GM23338 (cell line): ENCODE data around the gene TTPAL. TPM values are rescaled to one million over a fixed set of nuclear protein-coding genes. Genes with fewer than 3 reads are reported as not detected.

ENCODE experiments used
- ATAC-seq: fragments of 200-7000 bp; cut with Tn5 transposase; 3 replicates; pipeline ENCODE4 v1.9.1; 2020
- DNase-seq: peaks from one replicate; pipeline ENCODE4 v3.0.0-alpha.2; 2015; ENCODE audit warnings: low spot score
- H2AFZ ChIP-seq: fragments of 200-600 bp; sonication (generic); 2 replicates; pipeline ENCODE4 v1.8.0; 2016; ENCODE audit warnings: antibody characterized with exemption, mild to moderate bottlenecking, moderate library complexity
- H3F3A ChIP-seq: fragments of 200-600 bp; sonication (generic); replicated peaks from 2 replicates; pipeline ENCODE4 v1.8.0; 2017; ENCODE audit warnings: antibody characterized with exemption, mixed run types, low read depth
- H3K27ac ChIP-seq: fragments of 200-600 bp; sonication (generic); 2 replicates; pipeline ENCODE4 v1.6.1; 2016; ENCODE audit warnings: low read depth
- H3K27me3 ChIP-seq: fragments of 200-600 bp; sonication (generic); 2 replicates; pipeline ENCODE4 v1.8.0; 2016; ENCODE audit warnings: mild to moderate bottlenecking, mixed run types, moderate library complexity; ENCODE audit not compliant: insufficient read depth
- H3K36me3 ChIP-seq: fragments of 200-600 bp; sonication (generic); 2 replicates; pipeline ENCODE4 v1.8.0; 2016; ENCODE audit warnings: mild to moderate bottlenecking; ENCODE audit not compliant: insufficient read depth
- H3K4me1 ChIP-seq: fragments of 200-600 bp; sonication (generic); 2 replicates; pipeline ENCODE4 v1.8.0; 2016; ENCODE audit warnings: mild to moderate bottlenecking, moderate library complexity; ENCODE audit not compliant: insufficient read depth
- H3K4me2 ChIP-seq: fragments of 200-600 bp; sonication (generic); 2 replicates; pipeline ENCODE4 v1.7.1; 2017; ENCODE audit warnings: mixed run types
- H3K4me3 ChIP-seq: fragments of 200-600 bp; sonication (generic); 2 replicates; pipeline ENCODE4 v1.6.1; 2016; ENCODE audit warnings: mixed run types
- H3K79me2 ChIP-seq: fragments of 200-600 bp; sonication (generic); replicated peaks from 2 replicates; pipeline ENCODE4 v1.8.0; 2017; ENCODE audit warnings: mild to moderate bottlenecking; ENCODE audit not compliant: insufficient read depth
- H3K9me2 ChIP-seq: fragments of 200-600 bp; sonication (generic); 2 replicates; pipeline ENCODE4 v1.8.0; 2017; ENCODE audit not compliant: insufficient read depth
- H4K20me1 ChIP-seq: fragments of 200-600 bp; sonication (generic); replicated peaks from 2 replicates; pipeline ENCODE4 v1.8.0; 2017; ENCODE audit warnings: mild to moderate bottlenecking; ENCODE audit not compliant: insufficient read depth
- H3K27ac Mint-ChIP-seq: 2 replicates; pipeline ENCODE4 v1.8.0; 2020; ENCODE audit warnings: inconsistent platforms, mild to moderate bottlenecking, moderate library complexity, mixed read lengths
- H3K27me3 Mint-ChIP-seq: 3 replicates; pipeline ENCODE4 v1.8.0; 2022; ENCODE audit warnings: low read depth, mild to moderate bottlenecking, moderate library complexity, mixed read lengths, inconsistent platforms; ENCODE audit not compliant: insufficient read depth, poor library complexity
- H3K36me3 Mint-ChIP-seq: 3 replicates; pipeline ENCODE4 v1.8.0; 2021; ENCODE audit warnings: low read depth, mild to moderate bottlenecking, inconsistent platforms, moderate library complexity, mixed read lengths
- H3K4me1 Mint-ChIP-seq: 3 replicates; pipeline ENCODE4 v1.8.0; 2020; ENCODE audit warnings: mild to moderate bottlenecking, inconsistent platforms, mixed read lengths
- H3K4me3 Mint-ChIP-seq: 3 replicates; pipeline ENCODE4 v1.8.0; 2021; ENCODE audit warnings: moderate library complexity, mild to moderate bottlenecking, inconsistent platforms, mixed read lengths
- H3K9me3 Mint-ChIP-seq: 3 replicates; pipeline ENCODE4 v1.8.0; 2020; ENCODE audit warnings: moderate library complexity, mild to moderate bottlenecking, inconsistent platforms, mixed read lengths
- CREB1 ChIP-seq: fragments of 250-450 bp; sonication (Bioruptor Pico); IDR thresholded peaks from 2 replicates; pipeline ENCODE4 v1.5.0; 2020; ENCODE audit warnings: low read depth, mild to moderate bottlenecking, moderate library complexity
- CTCF ChIP-seq, 2 experiments: fragments of 200-600 bp in 1 of 2; sonication (generic) in 1 of 2; conservative IDR thresholded peaks; 2 replicates each; pipeline versions ENCODE4 v1.5.1 to v1.6.1; 2016 to 2017; ENCODE audit warnings: antibody characterized with exemption in 2 of 2, low read depth in 2 of 2, mild to moderate bottlenecking in 2 of 2, moderate library complexity in 1 of 2
- EZH2 ChIP-seq: fragments of 200-600 bp; sonication (generic); IDR thresholded peaks from one replicate; pipeline ENCODE4 v1.8.0; 2017; ENCODE audit warnings: antibody characterized with exemption, mild to moderate bottlenecking, low read depth; ENCODE audit not compliant: unreplicated experiment
- EZH2phosphoT487 ChIP-seq: fragments of 200-600 bp; sonication (generic); IDR thresholded peaks from one replicate; pipeline ENCODE4 v1.8.1; 2018; ENCODE audit warnings: antibody characterized with exemption; ENCODE audit not compliant: unreplicated experiment
- NANOG ChIP-seq: IDR thresholded peaks from 2 replicates; pipeline ENCODE4 v1.6.1; 2016; ENCODE audit warnings: antibody characterized with exemption, borderline replicate concordance
- POLR2AphosphoS5 ChIP-seq: IDR thresholded peaks from 2 replicates; pipeline ENCODE4 v1.6.1; 2016; ENCODE audit warnings: antibody characterized with exemption, low read depth
- STAT1 ChIP-seq: IDR thresholded peaks from one replicate; pipeline ENCODE4 v1.6.1; 2016; ENCODE audit warnings: antibody characterized with exemption; ENCODE audit not compliant: unreplicated experiment
- ZNF114 ChIP-seq: fragments of 250-450 bp; sonication (Bioruptor Pico); IDR thresholded peaks from 2 replicates; pipeline ENCODE4 v1.5.0; 2020; ENCODE audit warnings: mild to moderate bottlenecking, moderate library complexity
- polyA plus RNA-seq: library from polyadenylated mRNA; unstranded; fragments of >200 nt; fragmentation: Nextera tagmentation; extraction: Ambion mirVana; gene quantifications from 2 replicates; pipeline ENCODE4 v1.2.1, GENCODE V29; 2016
- total RNA-seq: library from RNA; depleted of rRNA; stranded (reverse); fragments of >200 nt; shearing (Covaris generic); gene quantifications from 2 replicates; pipeline ENCODE4 v1.2.3, GENCODE V29; 2014
- TF ChIP-seq, protein P1 (sequence below): fragments of 250-450 bp; sonication (Bioruptor Pico); IDR thresholded peaks from 2 replicates; pipeline ENCODE4 v1.5.0; 2020; ENCODE audit warnings: mild to moderate bottlenecking, moderate library complexity
- TF ChIP-seq, protein P2 (sequence below): IDR thresholded peaks from 2 replicates; pipeline ENCODE4 v1.6.1; 2016; ENCODE audit warnings: antibody characterized with exemption

Gene TTPAL
- total and polyA plus RNA-seq, 2 experiments from 2014 or later = 3.7 to 10.2 TPM

DNA sequence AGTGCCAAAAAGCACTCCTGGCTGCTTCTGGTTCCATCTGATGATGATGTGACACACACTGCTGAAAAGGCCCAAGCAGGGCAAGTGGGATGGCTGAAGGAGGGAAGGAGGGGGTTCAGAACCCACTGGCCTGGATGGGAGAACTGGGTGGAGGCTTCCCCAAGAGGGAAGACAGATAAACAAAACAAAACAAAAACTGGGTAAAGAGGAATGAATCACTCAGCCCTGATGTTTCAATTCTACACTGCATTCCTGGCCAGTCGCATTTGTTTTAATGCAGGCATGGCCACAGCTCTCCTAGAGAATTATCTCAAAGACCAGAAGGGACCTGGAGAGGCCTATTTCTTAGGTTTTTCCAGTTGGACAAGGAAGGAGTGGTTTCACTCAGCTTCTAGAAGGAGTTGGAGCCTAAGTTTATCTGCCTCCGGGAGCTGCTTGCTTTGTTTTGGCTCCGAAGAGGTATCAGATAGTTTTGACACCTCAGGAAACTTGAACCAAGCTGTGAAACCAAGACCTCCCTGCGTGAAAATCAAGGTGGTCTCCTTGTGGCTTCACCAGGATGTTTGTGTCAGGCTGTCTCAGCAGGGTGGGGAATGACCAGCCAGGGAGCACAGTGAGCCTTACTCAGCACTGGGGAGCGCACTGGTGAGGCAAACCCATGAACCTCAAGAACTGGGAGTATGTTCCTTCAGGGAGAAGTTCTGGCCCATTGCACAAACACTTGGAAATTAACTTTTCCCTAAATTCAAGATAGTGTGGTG, 16.1 kb downstream of the TTPAL start (continued):
- TF ChIP-seq, protein P1, sequence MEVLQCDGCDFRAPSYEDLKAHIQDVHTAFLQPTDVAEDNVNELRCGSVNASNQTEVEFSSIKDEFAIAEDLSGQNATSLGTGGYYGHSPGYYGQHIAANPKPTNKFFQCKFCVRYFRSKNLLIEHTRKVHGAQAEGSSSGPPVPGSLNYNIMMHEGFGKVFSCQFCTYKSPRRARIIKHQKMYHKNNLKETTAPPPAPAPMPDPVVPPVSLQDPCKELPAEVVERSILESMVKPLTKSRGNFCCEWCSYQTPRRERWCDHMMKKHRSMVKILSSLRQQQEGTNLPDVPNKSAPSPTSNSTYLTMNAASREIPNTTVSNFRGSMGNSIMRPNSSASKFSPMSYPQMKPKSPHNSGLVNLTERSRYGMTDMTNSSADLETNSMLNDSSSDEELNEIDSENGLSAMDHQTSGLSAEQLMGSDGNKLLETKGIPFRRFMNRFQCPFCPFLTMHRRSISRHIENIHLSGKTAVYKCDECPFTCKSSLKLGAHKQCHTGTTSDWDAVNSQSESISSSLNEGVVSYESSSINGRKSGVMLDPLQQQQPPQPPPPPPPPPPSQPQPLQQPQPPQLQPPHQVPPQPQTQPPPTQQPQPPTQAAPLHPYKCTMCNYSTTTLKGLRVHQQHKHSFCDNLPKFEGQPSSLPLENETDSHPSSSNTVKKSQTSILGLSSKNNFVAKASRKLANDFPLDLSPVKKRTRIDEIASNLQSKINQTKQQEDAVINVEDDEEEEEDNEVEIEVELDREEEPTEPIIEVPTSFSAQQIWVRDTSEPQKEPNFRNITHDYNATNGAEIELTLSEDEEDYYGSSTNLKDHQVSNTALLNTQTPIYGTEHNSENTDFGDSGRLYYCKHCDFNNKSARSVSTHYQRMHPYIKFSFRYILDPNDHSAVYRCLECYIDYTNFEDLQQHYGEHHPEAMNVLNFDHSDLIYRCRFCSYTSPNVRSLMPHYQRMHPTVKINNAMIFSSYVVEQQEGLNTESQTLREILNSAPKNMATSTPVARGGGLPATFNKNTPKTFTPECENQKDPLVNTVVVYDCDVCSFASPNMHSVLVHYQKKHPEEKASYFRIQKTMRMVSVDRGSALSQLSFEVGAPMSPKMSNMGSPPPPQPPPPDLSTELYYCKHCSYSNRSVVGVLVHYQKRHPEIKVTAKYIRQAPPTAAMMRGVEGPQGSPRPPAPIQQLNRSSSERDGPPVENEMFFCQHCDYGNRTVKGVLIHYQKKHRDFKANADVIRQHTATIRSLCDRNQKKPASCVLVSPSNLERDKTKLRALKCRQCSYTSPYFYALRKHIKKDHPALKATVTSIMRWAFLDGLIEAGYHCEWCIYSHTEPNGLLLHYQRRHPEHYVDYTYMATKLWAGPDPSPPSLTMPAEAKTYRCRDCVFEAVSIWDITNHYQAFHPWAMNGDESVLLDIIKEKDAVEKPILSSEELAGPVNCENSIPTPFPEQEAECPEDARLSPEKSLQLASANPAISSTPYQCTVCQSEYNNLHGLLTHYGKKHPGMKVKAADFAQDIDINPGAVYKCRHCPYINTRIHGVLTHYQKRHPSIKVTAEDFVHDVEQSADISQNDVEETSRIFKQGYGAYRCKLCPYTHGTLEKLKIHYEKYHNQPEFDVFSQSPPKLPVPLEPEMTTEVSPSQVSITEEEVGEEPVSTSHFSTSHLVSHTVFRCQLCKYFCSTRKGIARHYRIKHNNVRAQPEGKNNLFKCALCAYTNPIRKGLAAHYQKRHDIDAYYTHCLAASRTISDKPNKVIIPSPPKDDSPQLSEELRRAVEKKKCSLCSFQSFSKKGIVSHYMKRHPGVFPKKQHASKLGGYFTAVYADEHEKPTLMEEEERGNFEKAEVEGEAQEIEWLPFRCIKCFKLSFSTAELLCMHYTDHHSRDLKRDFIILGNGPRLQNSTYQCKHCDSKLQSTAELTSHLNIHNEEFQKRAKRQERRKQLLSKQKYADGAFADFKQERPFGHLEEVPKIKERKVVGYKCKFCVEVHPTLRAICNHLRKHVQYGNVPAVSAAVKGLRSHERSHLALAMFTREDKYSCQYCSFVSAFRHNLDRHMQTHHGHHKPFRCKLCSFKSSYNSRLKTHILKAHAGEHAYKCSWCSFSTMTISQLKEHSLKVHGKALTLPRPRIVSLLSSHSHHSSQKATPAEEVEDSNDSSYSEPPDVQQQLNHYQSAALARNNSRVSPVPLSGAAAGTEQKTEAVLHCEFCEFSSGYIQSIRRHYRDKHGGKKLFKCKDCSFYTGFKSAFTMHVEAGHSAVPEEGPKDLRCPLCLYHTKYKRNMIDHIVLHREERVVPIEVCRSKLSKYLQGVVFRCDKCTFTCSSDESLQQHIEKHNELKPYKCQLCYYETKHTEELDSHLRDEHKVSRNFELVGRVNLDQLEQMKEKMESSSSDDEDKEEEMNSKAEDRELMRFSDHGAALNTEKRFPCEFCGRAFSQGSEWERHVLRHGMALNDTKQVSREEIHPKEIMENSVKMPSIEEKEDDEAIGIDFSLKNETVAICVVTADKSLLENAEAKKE (CRISPR knock-in tag) = no peak
- TF ChIP-seq EZH2phosphoT487 (no peak), ZNF114 (CRISPR knock-in tag) (no peak)

DNA sequence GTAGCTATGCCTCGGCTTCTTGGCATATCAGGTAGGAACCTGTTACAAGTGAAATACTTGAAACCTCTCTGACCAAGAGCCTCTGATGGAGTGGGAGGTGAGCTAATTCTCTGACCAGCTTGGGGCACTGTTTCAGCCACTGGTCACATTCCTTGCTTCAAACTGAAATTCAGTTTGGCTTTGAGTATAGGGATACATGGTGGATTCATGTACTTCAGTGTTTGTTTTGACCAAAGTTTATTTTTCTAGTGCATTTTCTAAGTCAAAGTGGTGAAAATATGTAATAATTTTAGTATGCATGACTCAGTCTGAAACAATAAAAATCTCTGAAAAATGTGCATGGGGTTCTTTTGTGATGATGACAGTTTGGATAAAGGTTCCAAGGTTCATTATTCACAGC, 18.6 kb downstream of the TTPAL start:
- H3K27me3 ChIP-seq = no peaks in the 10 kb centered on the region
- no peak overlapping the region for H3K4me2 ChIP-seq
- H3K27ac Mint-ChIP-seq = 0 out of 2 replicates have a peak overlapping the region, but pooled peaks have one; percentile 26
- DNase-seq (no peak), ATAC-seq (no peak)
- no peaks in the 10 kb centered on the region for H3K4me1 Mint-ChIP-seq
- no peaks in the 10 kb centered on the region for H3K9me3 Mint-ChIP-seq
- no peak overlapping the region; the same call in 2 of the 3 replicates for H3K4me3 Mint-ChIP-seq
- H3K4me3 ChIP-seq = no peak overlapping the region
- peaks cover 33% of the 10 kb centered on the region for H3K36me3 Mint-ChIP-seq
- H3K9me2 ChIP-seq = no peaks in the 10 kb centered on the region
- no peaks in the 10 kb centered on the region; the same call in 1 of the 2 replicates for H4K20me1 ChIP-seq
- no peak overlapping the region for H3K27ac ChIP-seq
- H3F3A ChIP-seq = no peaks in the 10 kb centered on the region
- no peaks in the 10 kb centered on the region for H3K27me3 Mint-ChIP-seq
- H3K36me3 ChIP-seq = peaks cover 22% of the 10 kb centered on the region; the same call in 1 of the 2 replicates
- no peaks in the 10 kb centered on the region for H3K79me2 ChIP-seq
- H3K4me1 ChIP-seq = no peaks in the 10 kb centered on the region
- no peak overlapping the region for H2AFZ ChIP-seq
- TF ChIP-seq STAT1 = no peak
- no peak for TF ChIP-seq POLR2AphosphoS5
- no peak for TF ChIP-seq EZH2phosphoT487
- TF ChIP-seq ZNF114 (CRISPR knock-in tag) = no peak
- TF ChIP-seq, protein P2, sequence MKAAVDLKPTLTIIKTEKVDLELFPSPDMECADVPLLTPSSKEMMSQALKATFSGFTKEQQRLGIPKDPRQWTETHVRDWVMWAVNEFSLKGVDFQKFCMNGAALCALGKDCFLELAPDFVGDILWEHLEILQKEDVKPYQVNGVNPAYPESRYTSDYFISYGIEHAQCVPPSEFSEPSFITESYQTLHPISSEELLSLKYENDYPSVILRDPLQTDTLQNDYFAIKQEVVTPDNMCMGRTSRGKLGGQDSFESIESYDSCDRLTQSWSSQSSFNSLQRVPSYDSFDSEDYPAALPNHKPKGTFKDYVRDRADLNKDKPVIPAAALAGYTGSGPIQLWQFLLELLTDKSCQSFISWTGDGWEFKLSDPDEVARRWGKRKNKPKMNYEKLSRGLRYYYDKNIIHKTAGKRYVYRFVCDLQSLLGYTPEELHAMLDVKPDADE = no peak
- no peak for TF ChIP-seq CREB1 (CRISPR knock-in tag)
- TF ChIP-seq EZH2 = no peak
- TF ChIP-seq NANOG = no peak
- TF ChIP-seq CTCF (conservative IDR thresholded peaks at IDR 0.05; ENCODE audit: low read depth in 2 of 2) = no peak
